Small intestine (tissue), 7 donors: ENCODE results near the gene KIF26B. TPM values are rescaled to one million over a fixed set of nuclear protein-coding genes. Genes with fewer than 3 reads are reported as not detected.

Source experiments
- DNase-seq, 2 donors: peaks; one replicate each; pipeline versions ENCODE4 v3.0.0 to v3.0.0-alpha.2; 2013
- FAIRE-seq: peaks from 2 replicates; lab custom pipeline; 2012; peaks lifted over from hg19 to GRCh38; lab: Jason Lieb, UNC
- H3K27ac ChIP-seq, 3 donors: one replicate each; pipeline ENCODE4 v1.5.1; 2013; ENCODE audit warnings: low read length in 2 of 3, mild to moderate bottlenecking in 2 of 3, control low read depth in 1 of 3, inconsistent platforms in 1 of 3, low read depth in 1 of 3, moderate library complexity in 1 of 3
- H3K27me3 ChIP-seq, 3 donors: one replicate each; pipeline ENCODE4 v1.6.1; 2013; ENCODE audit warnings: low read length in 3 of 3, inconsistent platforms in 1 of 3; ENCODE audit not compliant: control insufficient read depth in 3 of 3, insufficient read depth in 3 of 3
- H3K36me3 ChIP-seq, 3 donors: one replicate each; pipeline ENCODE4 v1.6.1; 2013; ENCODE audit warnings: low read length in 3 of 3, inconsistent platforms in 1 of 3, low read depth in 1 of 3, mild to moderate bottlenecking in 1 of 3, moderate library complexity in 1 of 3; ENCODE audit not compliant: control insufficient read depth in 3 of 3, insufficient read depth in 2 of 3
- H3K4me1 ChIP-seq, 3 donors: one replicate each; pipeline ENCODE4 v1.6.1; 2013; ENCODE audit warnings: low read length in 2 of 3, inconsistent platforms in 1 of 3, low read depth in 1 of 3, mild to moderate bottlenecking in 1 of 3, moderate library complexity in 1 of 3; ENCODE audit not compliant: control insufficient read depth in 3 of 3, insufficient read depth in 2 of 3
- H3K4me3 ChIP-seq, 3 donors: one replicate each; pipeline ENCODE4 v1.5.1; 2013; ENCODE audit warnings: low read length in 3 of 3, control low read depth in 1 of 3, inconsistent platforms in 1 of 3, low read depth in 1 of 3, mild to moderate bottlenecking in 1 of 3, moderate library complexity in 1 of 3
- H3K9me3 ChIP-seq, 2 donors: one replicate each; pipeline ENCODE4 v1.6.1; 2013; ENCODE audit warnings: low read depth in 1 of 2, low read length in 1 of 2; ENCODE audit not compliant: control insufficient read depth in 2 of 2, insufficient read depth in 1 of 2
- WGBS, 3 donors: extraction: QIAGEN DNeasy Blood & Tissue Kit; methylation state at CpG; one replicate each; pipeline ENCODE4 v1.1.7; 2013; 5-methylcytosine and 5-hydroxymethylcytosine counted together
- polyA plus RNA-seq, 4 donors: library from polyadenylated mRNA; stranded (reverse) in 3 of 4; unstranded in 1 of 4; fragments of 200-250 nt in 3 of 4; fragments of 120-200 nt in 1 of 4; gene quantifications; one replicate each; pipeline versions ENCODE4 v1.2.1 to v1.2.3, GENCODE V29; 2013
- donor health status: healthy with polysubstance abuse.
- donor health status: control.
- donor health status: control.
- donor health status: Bipolar disorder and iron deficiency.
- donor health status: healthy.

KIF26B gene
- polyA plus RNA-seq, 4 donors: 0.27 to 4.0 (median 1.3) TPM; not detected in 1

- 25 to 80% (median 52%) methylated on average over 15 of the region's 15 CpGs for WGBS, 3 donors
- H3K9me3 ChIP-seq: no peaks in the 10 kb centered on the region
- H3K27ac ChIP-seq: no peak overlapping the region
- no peak for FAIRE-seq
- peaks cover 0 to 2% (median 0%) of the 10 kb centered on the region in 3 donors for H3K36me3 ChIP-seq
- H3K27me3 ChIP-seq: no peaks in the 10 kb centered on the region
- DNase-seq: no peak
- no peak overlapping the region for H3K4me3 ChIP-seq
- H3K4me1 ChIP-seq: no peaks in the 10 kb centered on the region
Observed at GRCh38 chr1:245464290-245464689, 309.5 kb downstream of the KIF26B start.

GRCh38 chr1:245465666-245466065, 310.9 kb downstream of the KIF26B start:
- H3K9me3 ChIP-seq: no peaks in the 10 kb centered on the region
- no peaks in the 10 kb centered on the region for H3K4me1 ChIP-seq
- no peak overlapping the region for H3K27ac ChIP-seq
- no peak for FAIRE-seq
- peaks cover 0 to 2% (median 0%) of the 10 kb centered on the region in 3 donors for H3K36me3 ChIP-seq
- WGBS, 3 donors: 79 to 94% (median 84%) methylated on average over 16 of the region's 16 CpGs
- H3K4me3 ChIP-seq: no peak overlapping the region
- no peak for DNase-seq
- H3K27me3 ChIP-seq: no peaks in the 10 kb centered on the region

DNA sequence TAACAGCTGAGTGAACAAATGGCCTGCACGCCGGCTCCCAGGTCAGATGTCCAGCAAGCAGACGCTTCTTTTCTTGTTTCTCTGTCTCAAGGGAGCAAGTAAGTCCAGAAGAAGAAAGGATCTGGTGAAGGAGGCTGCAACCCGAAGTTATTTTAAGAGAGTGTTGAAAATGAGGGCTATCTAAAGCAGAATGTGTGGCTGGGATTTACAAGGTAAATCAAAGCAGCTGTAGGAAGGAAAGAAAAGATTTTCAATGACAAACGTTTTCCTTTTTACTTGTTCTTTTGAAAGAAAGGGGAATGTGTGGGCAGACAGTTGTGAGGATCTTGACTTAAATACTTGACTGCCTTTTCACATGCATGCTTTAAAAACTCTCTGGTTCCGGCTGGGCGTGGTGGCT, 311.5 kb downstream of the KIF26B start:
- Histone ChIP-seq H3K27me3 (no peaks in the 10 kb centered on the region), H3K4me3 (no peak overlapping the region), H3K4me1 (no peaks in the 10 kb centered on the region), H3K9me3 (no peaks in the 10 kb centered on the region), H3K27ac (no peak overlapping the region), H3K36me3 (peaks cover 0 to 2% (median 0%) of the 10 kb centered on the region in 3 donors)
- no peak for DNase-seq
- no peak for FAIRE-seq
- 68 to 81% (median 81%) methylated on average over 7 of the region's 7 CpGs for WGBS, 3 donors

GRCh38 chr1:245467804-245468203, 313.0 kb downstream of the KIF26B start:
- H3K27me3 ChIP-seq: no peaks in the 10 kb centered on the region
- WGBS, 3 donors: 88 to 95% (median 89%) methylated on average over 1 of the region's 1 CpG
- H3K9me3 ChIP-seq: no peaks in the 10 kb centered on the region
- no peaks in the 10 kb centered on the region for H3K4me1 ChIP-seq
- H3K27ac ChIP-seq: no peak overlapping the region
- FAIRE-seq (no peak), DNase-seq (no peak)
- no peak overlapping the region for H3K4me3 ChIP-seq
- H3K36me3 ChIP-seq: peaks cover 0 to 2% (median 0%) of the 10 kb centered on the region in 3 donors

GRCh38 chr1:245469006-245469405, 314.2 kb downstream of the KIF26B start:
- H3K27ac ChIP-seq: no peak overlapping the region
- FAIRE-seq (no peak), DNase-seq (no peak)
- 79 to 87% (median 86%) methylated on average over 6 of the region's 6 CpGs for WGBS, 3 donors
- H3K4me3 ChIP-seq: no peak overlapping the region
- no peaks in the 10 kb centered on the region for H3K27me3 ChIP-seq
- H3K9me3 ChIP-seq: no peaks in the 10 kb centered on the region
- peaks cover 0 to 2% (median 0%) of the 10 kb centered on the region in 3 donors for H3K36me3 ChIP-seq
- no peaks in the 10 kb centered on the region for H3K4me1 ChIP-seq

DNA sequence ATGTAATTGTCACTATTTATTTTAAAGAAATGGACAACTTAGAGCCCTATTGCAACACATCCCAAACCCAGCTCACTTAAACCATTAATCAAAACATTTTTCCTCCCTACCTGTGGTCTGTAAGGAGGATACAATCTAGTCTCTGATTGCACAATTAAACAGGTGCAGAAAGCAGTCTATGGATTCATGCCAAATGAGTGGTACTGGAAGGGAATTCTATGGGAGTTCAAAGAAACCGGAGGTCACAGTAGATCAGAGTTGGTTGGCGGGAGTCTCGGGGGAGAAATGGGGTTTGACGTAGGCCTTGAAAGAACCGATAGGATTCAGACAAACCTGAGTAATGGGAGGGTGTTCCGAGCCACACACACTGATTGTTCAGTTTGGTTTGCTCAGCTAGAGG, 314.9 kb downstream of the KIF26B start:
- no peaks in the 10 kb centered on the region for H3K9me3 ChIP-seq

GRCh38 chr1:245475126-245475525, 320.3 kb downstream of the KIF26B start:
- H3K27ac ChIP-seq: no peak overlapping the region
- FAIRE-seq: no peak
- H3K9me3 ChIP-seq: no peaks in the 10 kb centered on the region
- WGBS, 3 donors: 82 to 91% (median 86%) methylated on average over 7 of the region's 7 CpGs
- no peaks in the 10 kb centered on the region for H3K27me3 ChIP-seq
- no peaks in the 10 kb centered on the region for H3K36me3 ChIP-seq
- H3K4me1 ChIP-seq: peaks cover 0 to 5% (median 0%) of the 10 kb centered on the region in 3 donors
- no peak overlapping the region for H3K4me3 ChIP-seq
- DNase-seq: no peak

More for the DNA sequence above, 314.9 kb downstream of the KIF26B start:
- Histone ChIP-seq H3K4me3 (no peak overlapping the region), H3K27me3 (no peaks in the 10 kb centered on the region), H3K27ac (no peak overlapping the region), H3K4me1 (no peaks in the 10 kb centered on the region), H3K36me3 (peaks cover 0 to 2% (median 0%) of the 10 kb centered on the region in 3 donors)
- 15 to 79% (median 35%) methylated on average over 6 of the region's 6 CpGs for WGBS, 3 donors
- DNase-seq (peak in 1 of 2 donors; percentile 30), FAIRE-seq (no peak)

DNA sequence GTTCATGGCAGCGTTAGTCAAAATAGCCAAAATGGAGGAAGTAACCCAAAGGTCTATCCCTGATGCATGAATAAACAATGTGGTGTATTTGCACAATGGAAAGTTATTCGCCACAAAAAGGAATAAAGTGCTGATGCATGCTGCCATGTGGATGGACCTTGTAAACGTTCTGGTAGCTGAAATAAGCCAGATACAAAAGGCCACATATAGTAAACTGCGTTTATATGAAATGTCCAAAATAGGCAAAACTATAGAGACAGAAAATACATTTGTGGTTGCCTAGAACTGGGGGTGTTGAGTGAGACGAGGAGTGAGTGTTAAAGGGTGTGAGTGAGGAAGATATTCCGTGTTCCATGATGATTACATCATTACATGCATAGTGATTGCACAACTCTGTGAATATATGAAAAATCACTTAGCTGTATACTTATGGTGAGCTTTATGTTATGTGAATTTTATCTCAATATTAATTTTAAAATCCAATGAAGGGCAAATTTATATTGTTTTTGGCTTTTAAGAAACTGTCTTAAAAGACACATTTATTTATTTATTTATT, 321.3 kb downstream of the KIF26B start:
- Histone ChIP-seq H3K36me3 (no peaks in the 10 kb centered on the region), H3K4me1 (peaks cover 0 to 5% (median 0%) of the 10 kb centered on the region in 3 donors), H3K4me3 (no peak overlapping the region), H3K27ac (no peak overlapping the region), H3K9me3 (no peaks in the 10 kb centered on the region), H3K27me3 (no peaks in the 10 kb centered on the region)
- FAIRE-seq (no peak), DNase-seq (no peak)
- 79 to 81% (median 81%) methylated on average over 6 of the region's 6 CpGs for WGBS, 3 donors

GRCh38 chr1:245477941-245478340, 323.2 kb downstream of the KIF26B start:
- no peaks in the 10 kb centered on the region for H3K36me3 ChIP-seq
- H3K4me3 ChIP-seq: no peak overlapping the region
- FAIRE-seq (no peak), DNase-seq (peak; percentile 48 to 56)
- peaks cover 0 to 5% (median 0%) of the 10 kb centered on the region in 3 donors for H3K4me1 ChIP-seq
- no peak overlapping the region for H3K27ac ChIP-seq
- no peaks in the 10 kb centered on the region for H3K9me3 ChIP-seq
- WGBS, 3 donors: 37 to 74% (median 44%) methylated on average over 8 of the region's 8 CpGs
- H3K27me3 ChIP-seq: no peaks in the 10 kb centered on the region
